Stimulated activated CD8-positive, alpha-beta memory T cell treated with anti-CD3 and anti-CD28 coated beads, Interleukin-7, amount 100 ng/mL, for 1 hour (primary cell): ENCODE data around the gene GGA1.
"Not testable (repeated sequence)": the region's sequence is repeated elsewhere in the genome, so short reads cannot be mapped to it uniquely, and the experiment has no call there.

Experiments
- DNase-seq, 2 donors: peaks; one replicate each; pipeline ENCODE4 v3.0.0-alpha.2; 2020; ENCODE audit warnings: low read depth in 2 of 2

Gene GGA1

DNA sequence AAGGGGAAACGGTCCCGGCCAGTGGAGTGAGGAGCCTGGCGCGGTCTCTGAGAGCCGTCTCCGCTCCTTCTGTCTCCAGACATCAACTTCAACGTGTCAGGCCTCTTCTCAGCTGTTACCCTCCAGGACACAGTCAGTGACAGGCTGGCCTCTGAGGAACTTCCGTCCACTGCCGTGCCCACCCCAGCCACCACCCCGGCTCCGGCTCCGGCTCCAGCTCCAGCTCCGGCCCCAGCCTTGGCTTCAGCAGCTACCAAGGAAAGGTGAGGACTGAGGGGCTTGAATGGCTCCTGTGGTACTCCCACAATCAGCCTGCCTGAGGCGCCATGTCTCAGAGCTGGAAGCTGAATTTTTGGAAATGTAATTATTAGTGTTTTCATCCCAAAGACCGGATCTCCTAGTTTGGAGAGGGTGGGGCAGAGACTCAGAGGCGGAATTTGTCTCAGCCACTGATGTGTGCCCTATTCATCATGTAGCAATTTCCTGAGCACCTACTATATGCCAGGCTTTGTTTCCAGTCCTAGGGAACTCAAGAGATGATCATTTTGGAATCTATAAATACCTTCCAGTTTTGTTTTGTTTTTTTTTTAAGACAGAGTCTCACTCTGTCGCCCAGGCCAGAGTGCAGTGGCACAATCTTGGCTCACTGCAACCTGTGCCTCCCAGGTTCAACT is 42.0 kb downstream of the GGA1 start:
- no peak for DNase-seq

DNA sequence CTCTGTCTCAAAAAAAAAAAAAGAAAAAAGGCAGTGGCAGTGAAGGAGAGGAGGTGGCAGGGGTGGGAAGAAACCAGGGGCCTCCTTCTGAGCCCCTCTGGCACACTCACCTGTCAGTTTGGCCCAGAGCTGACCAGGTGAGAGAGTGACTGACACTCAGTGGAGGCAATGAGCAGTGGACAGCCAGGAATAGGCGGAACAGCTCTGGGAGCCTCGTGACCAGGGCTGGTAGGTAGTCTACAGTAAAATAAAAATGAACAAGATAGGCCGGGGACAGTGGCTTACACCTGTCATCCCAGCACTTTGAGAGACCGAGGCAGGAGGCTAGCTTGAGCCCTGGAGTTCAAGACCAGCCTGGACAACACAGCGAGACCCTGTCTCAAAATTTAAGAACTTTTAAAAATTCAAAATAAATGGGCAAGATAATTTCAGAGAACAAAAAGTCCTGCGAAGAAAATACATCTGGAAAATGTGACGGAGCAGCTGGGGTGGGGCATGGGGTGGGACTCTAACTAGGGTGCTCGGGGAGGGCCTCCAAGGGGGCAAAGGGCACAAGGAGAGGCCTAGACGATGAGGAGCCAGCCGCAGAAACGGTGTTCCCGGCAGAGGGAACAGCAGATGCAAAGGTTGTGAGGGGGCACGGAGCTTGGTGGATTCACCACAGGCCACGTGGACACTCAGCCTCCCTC is 46.1 kb downstream of the GGA1 start:
- no peak for DNase-seq

DNA sequence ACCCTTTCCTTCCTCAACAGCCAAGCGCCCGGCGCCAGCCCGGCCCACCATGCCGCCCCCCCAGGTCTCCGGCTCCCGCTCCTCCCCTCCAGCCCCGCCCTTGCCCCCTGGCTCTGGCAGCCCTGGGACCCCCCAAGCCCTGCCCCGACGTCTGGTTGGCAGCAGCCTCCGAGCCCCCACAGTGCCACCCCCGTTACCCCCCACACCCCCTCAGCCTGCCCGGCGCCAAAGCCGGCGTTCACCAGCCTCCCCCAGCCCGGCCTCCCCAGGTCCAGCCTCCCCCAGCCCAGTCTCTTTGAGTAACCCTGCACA is 46.6 kb downstream of the GGA1 start:
- no peak for DNase-seq

DNA sequence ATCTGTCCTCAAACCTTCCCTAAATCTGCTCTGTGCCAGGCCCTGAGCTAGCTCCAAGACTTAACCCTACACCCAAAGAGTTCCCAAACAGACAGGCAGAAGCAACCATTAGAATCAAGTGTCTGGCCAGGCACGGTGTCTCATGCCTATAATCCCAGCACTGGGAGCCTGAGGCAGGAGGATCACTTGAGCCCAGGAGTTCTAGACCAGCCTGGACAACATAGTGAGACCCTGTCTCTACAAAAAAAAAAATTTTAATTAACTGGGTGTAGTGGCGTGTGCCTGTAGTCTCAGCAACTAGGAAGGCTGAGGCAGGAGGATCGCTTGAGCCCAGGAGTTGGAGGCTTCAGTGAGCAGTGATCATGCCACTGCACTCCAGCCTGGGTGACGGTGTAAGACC is 47.9 kb downstream of the GGA1 start:
- DNase-seq, result not testable (repeated sequence)

DNA sequence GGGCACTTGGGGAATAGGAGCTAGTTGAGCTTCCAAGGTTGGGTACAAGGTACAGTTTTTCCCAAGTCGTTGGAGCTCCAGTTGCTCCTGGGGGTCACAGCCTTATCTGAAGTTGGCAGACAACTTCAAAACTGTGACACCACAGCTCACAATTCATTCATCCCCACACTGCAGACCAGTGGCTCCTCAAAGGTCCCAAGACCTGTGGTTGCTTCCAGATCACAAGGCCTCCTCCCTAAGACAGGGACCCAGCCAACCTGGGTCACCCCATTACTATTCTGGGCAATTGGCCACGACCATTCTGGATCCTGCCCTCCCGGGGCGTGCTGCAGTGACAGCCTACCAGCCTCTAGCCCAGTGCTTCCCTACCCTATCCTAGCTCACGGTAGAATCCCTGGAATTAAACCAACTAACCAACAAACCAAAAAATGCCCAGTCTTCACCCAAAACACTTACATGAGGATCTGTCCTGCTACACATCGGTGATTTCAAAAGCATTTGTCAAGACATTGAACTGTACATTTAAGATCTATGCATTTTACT is 49.0 kb downstream of the GGA1 start:
- DNase-seq, result no peak

DNA sequence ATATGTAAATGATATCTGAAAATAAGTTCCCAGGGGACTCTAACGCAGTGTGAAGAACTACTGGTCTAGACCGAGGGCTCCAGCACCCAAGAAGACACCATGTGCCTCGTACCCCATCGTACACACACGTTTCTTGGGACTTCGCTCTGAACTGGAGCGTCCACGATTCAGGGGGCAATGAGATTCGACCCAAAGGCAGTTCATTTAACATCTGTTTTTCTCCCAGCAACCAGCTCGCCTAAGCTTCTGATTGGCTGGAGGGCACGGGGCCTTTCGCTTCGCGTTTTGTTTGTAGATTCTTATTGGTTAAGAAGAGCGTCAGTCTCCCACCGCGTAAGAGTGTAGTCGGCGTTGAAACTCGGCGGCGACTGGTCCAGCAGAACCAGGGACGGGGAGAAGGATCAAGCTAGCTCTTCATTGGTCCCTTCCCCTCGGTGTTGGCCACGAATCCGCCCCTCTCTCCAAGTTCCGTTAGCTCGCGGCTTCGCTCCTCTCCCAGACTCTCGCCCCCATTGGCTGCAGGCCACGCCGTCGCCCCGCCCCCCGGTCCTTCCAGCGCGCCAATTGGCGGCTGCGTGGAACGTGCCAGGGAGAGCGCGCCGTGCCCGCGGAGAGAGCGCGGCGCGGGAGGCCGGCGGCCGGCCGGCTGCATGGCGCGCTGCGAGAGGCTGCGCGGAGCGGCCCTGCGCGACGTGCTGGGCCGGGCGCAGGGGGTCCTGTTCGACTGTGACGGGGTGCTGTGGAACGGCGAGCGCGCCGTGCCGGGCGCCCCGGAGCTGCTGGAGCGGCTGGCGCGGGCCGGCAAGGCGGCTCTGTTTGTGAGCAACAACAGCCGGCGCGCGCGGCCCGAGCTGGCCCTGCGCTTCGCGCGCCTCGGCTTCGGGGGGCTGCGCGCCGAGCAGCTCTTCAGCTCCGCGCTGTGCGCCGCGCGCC is 49.8 kb downstream of the GGA1 start, which contains the start of gene PDXP:
PDXP (plus strand) TSS at position 591 of the 933 bp plus-strand sequence; CDS start at position 651, 60 bp downstream.
- DNase-seq, result peak; percentile 96 to 98

DNA sequence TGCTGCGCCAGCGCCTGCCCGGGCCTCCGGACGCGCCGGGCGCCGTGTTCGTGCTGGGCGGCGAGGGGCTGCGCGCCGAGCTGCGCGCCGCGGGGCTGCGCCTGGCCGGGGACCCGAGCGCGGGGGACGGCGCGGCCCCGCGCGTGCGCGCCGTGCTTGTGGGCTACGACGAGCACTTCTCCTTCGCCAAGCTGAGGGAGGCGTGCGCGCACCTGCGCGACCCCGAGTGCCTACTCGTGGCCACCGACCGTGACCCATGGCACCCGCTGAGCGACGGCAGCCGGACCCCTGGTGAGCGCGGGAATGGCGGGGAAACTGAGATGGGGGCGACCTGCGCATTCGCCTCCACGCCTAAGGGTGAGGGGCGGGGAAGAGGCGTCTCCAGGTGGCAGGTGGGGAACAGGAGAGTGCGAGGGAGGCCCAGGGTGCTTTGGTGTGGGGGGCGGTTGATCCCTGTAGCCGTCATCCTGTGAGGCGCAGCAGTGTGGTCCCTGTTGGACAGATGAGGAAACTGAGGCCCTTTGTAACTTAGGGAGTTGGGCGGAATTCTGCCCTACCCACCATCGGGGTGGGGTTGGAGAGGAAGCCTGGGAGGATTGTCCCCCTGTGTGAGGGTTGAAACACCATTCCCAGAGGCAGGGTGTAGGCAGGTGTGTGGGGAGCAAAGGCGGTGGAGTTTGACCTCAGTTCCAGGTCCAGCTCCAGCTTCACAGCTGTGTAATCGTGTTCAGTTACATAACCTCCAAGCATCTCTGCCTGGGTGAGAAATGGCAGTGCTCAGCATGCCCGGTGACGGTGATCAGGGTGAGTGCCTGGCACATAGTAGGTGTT is 50.6 kb downstream of the GGA1 start:
- DNase-seq, result no peak

DNA sequence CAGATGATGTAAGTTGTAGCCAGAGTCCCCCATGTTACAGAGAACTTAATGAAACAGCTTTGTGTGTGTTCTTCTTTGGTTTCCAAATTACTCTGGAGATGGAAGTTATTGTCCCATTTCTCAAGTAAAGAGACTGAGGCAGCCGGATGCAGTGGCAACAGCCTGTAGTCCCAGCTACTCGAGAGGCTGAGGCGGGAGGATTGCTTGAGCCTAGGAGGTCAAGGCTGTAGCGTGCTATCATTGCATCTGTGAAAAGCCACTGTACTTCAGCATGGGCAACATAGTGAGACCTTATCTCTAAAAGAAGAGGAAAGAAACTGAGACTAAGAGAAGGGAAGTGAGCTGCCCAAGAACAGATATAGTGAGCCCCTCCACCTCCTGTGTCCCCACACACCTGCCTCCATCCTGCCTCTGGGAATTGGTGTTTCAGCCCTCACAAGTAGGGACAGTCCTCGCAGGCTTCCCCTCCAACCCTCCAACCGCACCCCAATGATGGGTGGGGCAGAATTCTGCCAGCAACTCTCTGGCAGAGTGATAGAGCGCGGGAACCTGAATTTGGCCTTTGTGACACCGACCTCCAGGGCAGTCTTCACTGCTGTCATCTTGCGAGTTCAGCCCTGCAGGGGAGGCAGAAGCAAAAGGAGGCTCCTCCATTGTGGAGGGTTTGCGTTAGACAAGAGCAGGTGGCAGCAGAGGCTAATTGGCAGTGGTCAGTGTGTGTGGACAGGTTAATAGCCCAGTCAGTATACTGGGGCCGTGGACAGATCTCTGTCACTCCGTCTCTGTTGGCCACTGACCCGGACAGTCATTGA is 51.5 kb downstream of the GGA1 start:
- DNase-seq, result no peak

DNA sequence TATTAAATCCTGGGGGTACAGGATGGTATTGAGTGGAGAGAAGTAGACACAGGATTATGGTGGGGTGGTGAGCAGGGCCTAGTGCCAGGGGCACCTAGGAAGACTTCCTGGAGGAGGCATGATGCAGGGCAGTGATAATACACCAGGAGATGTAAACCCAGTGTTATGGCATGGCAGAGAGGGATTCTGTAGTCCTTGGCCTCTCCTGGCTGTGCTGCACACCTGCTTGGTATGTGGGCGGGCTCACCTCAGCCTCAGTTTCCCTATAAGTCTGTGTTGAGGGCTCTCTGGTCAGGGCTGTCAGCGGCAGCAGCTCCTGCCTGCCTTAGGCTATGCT is 52.0 kb downstream of the GGA1 start:
- no peak for DNase-seq

DNA sequence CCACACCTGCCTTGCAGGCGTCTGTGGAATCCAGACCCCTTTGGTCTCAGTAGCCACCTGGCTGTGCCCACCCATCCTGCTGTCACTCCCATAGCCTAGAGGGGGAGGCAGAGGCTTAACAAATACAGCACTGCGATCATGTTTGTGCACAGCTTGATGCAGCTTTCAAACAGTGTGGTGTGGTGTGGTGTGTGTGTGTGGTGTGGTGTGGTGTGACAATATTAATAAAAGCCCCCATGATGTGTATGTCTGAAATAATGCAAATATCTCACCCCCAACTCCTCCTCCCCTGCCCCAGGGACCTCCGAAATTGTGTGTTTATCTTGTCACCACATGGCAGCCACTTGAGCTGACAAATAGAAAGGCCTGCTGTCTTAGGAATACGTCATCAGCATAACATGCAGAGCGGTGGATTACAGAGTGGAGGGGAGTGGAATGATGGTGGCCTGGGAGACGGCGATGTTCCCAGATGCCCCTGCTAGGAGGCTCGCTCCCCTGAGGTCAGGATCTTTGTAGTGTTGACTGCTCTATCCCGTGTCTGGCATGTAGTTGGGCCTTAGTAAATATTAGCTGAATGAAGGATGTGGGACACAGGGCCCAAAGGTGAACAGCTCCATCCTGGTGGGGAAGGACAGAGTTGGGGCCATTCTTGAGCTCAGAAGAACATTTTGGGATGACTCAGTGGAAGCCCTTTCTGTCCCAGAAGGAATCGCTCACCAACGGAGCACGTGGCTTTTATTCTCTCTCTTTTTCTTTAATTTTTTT is 52.7 kb downstream of the GGA1 start:
- no peak for DNase-seq

DNA sequence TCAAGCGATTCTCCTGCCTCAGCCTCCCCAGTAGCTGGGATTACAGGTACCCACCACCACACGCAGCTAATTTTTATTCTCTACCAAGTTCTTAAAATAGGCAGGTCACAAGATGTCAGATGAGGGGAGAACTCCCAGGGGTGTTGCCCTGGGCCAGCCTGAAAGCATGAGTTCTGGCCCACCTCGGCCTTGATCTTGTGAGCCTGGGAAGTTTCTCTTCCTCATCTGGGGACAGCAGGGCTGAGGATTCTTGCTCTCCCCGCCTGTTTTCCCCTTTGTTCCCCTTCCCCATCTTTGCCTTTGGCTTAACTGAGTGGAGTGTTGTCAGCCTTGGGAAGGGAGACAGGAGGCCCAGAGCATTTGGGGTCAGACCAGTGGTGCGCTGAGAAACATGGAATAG is 53.4 kb downstream of the GGA1 start:
- no peak for DNase-seq

DNA sequence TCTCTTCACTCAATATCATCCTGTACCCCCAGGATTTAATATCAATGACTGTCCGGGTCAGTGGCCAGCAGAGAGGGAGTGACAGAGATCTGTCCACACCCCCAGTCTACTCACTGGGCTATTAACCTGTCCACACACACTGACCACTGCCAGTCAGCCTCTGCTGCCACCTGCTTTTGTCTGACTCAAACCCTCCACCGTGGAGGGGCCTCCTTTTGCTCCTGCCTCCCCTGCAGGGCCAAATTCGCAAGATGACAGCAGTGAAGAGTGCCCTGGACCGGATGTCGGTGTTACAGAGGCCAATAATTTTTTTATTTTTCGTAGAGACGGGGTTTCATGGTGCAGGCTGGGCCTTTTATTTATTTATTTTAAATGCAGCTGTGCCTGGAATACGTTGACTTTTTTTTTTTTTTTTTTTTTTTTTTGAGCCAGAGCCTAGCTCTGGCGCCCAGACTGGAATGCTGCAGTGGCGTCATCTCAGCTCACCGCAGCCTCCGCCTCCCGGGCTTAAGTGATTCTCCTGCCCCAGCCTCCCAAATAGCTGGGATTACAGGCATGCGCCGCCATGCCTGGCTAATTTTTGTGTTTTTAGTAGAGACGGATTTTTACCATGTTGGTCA is 55.0 kb downstream of the GGA1 start:
- no peak for DNase-seq

DNA sequence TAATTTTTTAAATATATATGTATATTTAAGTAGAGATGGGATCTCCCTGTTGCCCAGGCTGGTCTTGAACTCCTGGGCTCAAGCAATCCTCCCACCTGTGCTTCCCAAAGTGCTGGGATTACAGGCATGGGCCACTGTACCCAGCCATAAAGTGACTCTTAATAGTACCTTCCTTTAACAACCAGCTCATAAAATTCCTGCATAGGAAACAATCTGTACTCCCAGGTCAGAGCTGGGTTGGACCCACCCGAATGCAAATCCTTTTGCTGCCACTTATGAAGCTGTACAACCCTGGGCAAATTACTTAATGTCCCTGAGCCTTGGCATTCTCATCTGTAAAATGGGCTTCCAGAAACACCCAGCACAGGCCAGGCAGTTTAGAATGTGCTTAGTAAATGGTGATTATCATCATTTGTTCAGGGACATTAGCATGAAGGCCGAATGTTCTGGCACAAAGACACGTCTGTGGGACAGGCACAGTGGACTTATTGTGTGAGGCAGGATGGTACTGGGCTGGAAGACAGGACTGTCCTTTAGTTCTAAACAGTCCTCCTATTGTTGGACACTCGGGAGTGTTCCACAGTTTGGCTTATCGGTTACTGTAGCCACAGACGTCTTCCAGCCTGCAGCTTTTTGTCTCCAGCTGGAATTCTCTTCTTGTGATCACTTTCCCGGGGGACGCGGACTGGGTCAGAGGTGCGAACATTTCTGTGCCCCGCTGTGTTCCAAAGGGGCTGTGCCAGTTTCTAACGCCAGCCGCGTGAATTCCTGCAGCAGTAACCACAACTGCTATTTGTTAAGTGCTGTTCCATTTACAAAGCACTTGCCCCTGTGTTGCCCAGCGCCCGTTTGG is 55.8 kb downstream of the GGA1 start:
- DNase-seq, result no peak

DNA sequence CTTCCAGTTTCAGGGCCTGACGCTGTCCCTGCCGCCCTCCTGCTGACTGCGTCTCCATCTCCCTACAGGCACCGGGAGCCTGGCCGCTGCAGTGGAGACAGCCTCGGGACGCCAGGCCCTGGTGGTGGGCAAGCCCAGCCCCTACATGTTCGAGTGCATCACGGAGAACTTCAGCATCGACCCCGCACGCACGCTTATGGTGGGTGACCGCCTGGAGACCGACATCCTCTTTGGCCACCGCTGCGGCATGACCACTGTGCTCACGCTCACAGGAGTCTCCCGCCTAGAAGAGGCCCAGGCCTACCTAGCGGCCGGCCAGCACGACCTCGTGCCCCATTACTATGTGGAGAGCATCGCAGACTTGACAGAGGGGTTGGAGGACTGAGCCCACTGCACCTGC is 56.9 kb downstream of the GGA1 start:
- no peak for DNase-seq

DNA sequence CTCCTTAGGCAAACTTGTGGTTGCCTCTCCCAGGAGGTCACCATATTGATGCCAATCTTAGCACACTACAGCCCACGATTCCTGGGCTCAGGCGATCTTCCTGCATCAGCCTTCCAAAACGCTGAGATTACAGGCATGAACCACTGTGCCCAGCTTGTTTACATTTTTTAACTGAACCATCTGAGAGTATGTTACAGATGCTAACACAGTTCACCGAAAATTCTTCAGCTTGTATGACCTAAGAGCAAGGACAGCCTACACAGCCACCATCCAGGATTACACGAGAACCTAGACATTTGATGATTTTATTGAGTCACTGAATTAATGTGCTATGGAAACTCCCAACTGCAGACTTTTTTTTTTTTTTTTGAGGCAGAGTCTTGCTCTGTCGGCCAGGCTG is 61.0 kb downstream of the GGA1 start:
- no peak for DNase-seq

DNA sequence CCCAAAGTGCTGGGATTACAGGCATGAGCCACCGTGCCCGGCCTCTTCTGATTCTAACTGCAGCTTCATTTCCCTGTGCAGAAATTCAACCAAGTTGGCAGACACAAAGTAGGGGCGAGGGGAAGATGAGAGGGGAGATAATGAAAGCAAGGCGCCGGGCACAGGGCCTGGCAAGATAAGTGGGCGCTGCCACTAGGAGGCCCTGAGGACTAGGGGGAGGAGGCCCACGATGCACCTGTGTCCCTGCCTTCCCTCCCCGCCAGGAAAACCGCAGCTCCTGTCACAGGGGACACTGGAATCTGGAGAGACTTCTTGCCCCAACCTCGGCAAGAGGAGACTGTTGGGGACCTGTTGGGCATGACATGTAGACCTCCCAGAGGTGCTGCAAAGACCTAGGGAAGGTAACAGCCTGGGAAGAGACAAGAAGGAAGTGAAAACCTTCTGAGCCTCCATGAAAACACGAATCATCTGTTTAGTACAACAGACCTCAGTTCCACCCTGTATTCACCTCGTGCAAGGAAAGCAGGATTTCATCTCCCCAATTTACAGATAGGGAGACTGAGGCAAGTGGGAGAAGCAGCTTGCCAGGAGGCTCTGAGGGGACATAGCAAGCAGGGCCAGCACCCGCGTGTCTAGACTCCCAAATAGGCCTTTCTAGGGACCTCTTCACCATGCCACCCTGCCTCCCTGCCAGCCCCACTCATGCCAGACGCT is 63.7 kb downstream of the GGA1 start:
- DNase-seq, result no peak

DNA sequence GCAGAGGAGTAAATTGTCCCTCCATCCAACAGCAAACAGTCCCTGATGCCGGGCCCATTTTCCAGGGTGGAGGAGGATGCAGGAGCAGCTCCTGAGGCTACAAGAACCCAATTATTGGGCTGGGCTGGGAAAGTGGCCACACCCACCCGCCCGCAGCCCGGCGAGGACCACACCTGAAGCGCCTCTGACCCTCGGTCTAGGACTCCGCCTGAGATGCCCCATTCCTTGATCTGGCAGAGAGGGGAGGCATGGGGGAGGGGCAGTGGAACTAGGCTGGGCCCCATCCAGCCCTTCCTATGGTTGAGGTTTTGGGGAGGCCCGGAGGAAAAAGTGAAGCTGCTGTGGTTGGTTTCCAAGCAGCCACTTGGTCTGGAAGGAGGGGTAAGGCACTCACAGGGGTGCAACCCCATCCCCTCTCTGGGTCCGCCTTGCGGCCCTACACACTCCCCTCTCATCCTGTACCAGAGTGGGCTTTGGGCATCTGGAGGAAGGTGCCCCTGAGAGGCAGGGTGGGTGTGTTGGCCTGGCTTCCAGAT is 64.4 kb downstream of the GGA1 start:
- no peak for DNase-seq

DNA sequence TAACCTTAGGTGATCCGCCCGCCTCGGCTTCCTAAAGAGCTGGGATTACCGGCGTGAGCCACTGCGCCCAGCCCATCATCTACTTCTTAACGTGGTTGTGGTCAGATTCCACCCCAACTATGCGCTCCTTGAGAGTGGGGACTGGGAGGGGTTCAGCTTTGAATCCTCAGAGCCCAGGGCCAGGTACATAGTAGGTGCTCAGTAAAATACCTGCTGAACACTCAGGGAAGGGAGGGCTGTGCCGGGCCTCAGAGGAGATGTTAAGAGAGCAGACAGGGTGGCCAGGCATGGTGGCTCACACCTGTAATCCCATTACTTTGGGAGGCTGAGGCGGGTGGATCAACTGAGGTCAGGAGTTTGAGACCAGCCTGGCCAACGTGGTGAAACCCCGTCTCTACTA is 65.6 kb downstream of the GGA1 start:
- no peak for DNase-seq
